ENCODE measurements around the gene FAM161A. TPM values are rescaled to one million over a fixed set of nuclear protein-coding genes. Genes with fewer than 3 reads are reported as not detected.
A peak's percentile ranks its signal among the peaks of the same experiment; 100 is the strongest.
"Not testable (repeated sequence)": the region's sequence is repeated elsewhere in the genome, so short reads cannot be mapped to it uniquely, and the experiment has no call there.

Gene FAM161A
- total RNA-seq, 1 experiment from 2014 or later, result 19.0 TPM

- no peaks in the 10 kb centered on the region for H3K27me3 ChIP-seq
- no peak overlapping the region for H3K27ac ChIP-seq
- H3K4me3 ChIP-seq, result no peak overlapping the region
- DNase-seq, result no peak
- H3K4me1 ChIP-seq, result peaks cover 4% of the 10 kb centered on the region
- H3K36me3 ChIP-seq, result no peaks in the 10 kb centered on the region
- no peaks in the 10 kb centered on the region for H3K9me3 ChIP-seq (replicated peaks)
Measured at GRCh38 chr2:61857224-61857623, 3.4 kb upstream of the FAM161A start.

GRCh38 chr2:61855318-61855613 is 1.4 kb upstream of the FAM161A start:
- peak overlapping the region; percentile 90 for H3K27ac ChIP-seq

DNA sequence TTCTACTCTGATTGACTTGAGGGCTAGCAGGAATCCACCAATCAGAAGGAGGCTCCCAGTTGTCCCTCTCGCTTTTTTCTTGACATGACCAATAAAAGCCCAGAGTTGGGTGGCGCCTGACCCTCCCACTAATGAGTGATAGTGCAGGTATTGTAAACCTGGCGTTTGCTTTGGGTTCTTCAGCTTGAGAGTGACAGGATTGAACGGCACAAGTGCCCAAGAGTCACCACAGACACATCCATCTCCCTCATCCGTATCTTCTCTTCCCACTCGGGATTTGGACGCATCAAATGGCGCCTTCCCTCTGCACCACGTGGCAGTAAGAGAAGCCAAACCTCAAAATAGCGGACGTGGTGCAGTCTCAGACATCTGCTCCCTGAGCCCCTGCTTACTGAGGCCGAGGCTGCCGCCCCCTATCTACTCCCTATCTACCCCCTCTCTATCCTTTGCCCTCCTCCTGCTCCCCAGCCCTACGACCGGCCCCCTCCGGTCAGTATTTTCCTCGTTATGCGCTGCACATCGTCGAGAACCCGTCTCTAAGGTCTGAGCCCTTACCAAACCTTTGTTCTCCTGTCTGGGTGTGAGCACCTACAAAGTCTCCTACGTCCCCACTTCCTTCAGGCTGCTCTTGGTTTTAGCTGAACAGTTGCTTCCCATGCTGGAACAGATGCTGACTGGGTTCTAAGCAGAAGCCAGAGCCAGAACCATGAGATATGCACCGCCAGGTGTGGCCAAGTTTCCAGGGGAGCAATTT is 881 bp upstream of the FAM161A start:
- no peaks in the 10 kb centered on the region for H3K27me3 ChIP-seq
- H3K36me3 ChIP-seq, result no peaks in the 10 kb centered on the region
- peaks cover 4% of the 10 kb centered on the region for H3K4me1 ChIP-seq
- peak; percentile 97 to 99 for DNase-seq
- peak overlapping the region; percentile 87 for H3K4me3 ChIP-seq
- H3K27ac ChIP-seq, result peak overlapping the region; percentile 90
- no peaks in the 10 kb centered on the region for H3K9me3 ChIP-seq (replicated peaks)

More at GRCh38 chr2:61855318-61855613, 1.4 kb upstream of the FAM161A start:
- no peaks in the 10 kb centered on the region for H3K27me3 ChIP-seq
- no peaks in the 10 kb centered on the region for H3K36me3 ChIP-seq
- H3K9me3 ChIP-seq (replicated peaks), result no peaks in the 10 kb centered on the region
- H3K4me3 ChIP-seq, result peak overlapping the region; percentile 87
- peaks cover 4% of the 10 kb centered on the region for H3K4me1 ChIP-seq
- no peak for DNase-seq

DNA sequence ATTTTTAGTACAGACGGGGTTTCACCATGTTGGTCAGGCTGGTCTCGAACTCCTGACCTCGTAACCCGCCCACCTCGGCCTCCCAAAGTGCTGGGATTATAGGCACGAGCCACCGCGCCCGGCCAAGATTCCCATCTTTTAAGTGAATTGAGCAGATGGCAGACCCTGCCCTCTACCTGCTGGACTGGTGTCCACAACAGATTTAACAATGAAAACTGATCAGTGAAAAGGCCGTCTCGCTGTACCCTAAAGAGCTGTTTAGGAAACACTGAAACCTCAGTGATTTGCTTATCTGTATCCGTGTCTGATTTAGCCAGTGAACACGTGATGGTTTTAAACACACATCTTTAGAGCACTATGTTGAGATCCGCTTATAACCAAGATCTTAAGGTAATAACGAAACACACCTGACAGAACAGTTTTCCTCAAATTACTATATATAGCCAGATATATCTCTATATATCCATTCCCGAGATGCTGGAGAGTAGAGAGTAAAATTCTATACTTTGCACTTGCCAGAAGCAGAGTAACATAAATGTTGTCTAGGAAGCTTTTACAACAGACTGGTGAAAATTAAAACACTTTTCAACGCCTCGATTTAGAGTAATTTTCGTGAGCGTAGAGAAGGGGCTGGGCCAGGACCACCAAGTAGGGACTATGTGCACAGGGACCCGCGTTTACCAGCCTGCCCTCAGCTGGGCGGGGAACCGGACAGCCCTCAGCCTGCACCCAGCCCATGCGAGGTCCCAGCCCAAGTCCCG is 594 bp downstream of the FAM161A start:
- H3K27me3 ChIP-seq, result no peaks in the 10 kb centered on the region
- peak; percentile 57 to 83 for DNase-seq
- H3K27ac ChIP-seq, result peak overlapping the region; percentile 90
- H3K4me1 ChIP-seq, result peaks cover 4% of the 10 kb centered on the region
- H3K36me3 ChIP-seq, result no peaks in the 10 kb centered on the region
- H3K9me3 ChIP-seq (replicated peaks), result no peaks in the 10 kb centered on the region
- H3K4me3 ChIP-seq, result peak overlapping the region; percentile 87

DNA sequence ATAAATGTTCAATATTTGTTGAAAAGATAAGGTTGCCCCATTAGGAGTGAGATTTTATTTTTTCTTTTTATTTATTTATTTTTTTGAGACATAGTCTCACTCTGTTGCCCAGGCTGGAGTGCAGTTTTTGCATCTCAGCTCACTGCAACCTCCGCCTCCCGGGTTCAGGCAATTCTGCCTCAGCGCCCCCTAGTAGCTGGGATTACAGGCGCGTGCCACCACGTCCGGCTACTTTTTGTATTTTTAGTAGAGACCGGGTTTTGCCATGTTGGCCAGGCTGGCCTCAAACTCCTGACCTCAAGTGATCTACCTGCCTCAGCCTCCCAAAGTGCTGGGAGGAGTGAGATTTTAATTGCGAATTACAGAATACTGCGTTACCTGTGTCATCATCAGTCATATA is 2.6 kb downstream of the FAM161A start:
- DNase-seq; H3K27ac ChIP-seq; H3K36me3 ChIP-seq; H3K4me3 ChIP-seq; H3K9me3 ChIP-seq (replicated peaks); H3K4me1 ChIP-seq; H3K27me3 ChIP-seq: not testable (repeated sequence)

DNA sequence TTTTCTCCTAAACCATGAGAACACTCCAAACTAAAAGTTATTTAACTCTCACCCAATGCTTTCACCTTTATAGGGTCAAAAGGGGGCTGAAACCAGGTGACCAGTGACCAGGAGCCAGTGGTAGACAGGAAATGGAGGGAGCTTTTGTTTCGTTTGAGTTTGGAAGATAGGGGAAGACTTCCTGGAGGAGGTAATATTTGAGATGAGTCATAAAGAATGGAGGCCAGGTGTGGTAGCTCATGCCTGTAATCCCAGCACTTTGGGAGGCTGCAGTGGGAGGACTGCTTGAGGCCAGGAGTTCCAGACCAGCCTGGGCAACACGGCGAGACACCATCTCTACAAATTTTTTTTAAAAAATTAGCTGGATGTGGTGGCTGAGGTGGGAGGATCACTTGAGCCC is 8.5 kb downstream of the FAM161A start:
- Histone ChIP-seq H3K27ac (no peak overlapping the region), H3K27me3 (no peaks in the 10 kb centered on the region), H3K4me3 (no peak overlapping the region), H3K4me1 (no peaks in the 10 kb centered on the region; the same call in 1 of the 2 replicates), H3K9me3 (replicated peaks) (no peaks in the 10 kb centered on the region), H3K36me3 (peaks cover 4% of the 10 kb centered on the region; the same call in 1 of the 2 replicates)
- no peak for DNase-seq

GRCh38 chr2:61841286-61841685 is 12.6 kb downstream of the FAM161A start:
- H3K36me3 ChIP-seq, result peaks cover 4% of the 10 kb centered on the region; the same call in 1 of the 2 replicates
- H3K4me1 ChIP-seq, result no peaks in the 10 kb centered on the region
- no peaks in the 10 kb centered on the region for H3K9me3 ChIP-seq (replicated peaks)
- DNase-seq, result no peak
- no peaks in the 10 kb centered on the region for H3K27me3 ChIP-seq
- H3K4me3 ChIP-seq, result no peak overlapping the region
- H3K27ac ChIP-seq, result no peak overlapping the region

- Histone ChIP-seq H3K27ac (no peak overlapping the region), H3K36me3 (peaks cover 8% of the 10 kb centered on the region; the same call in 1 of the 2 replicates)
- DNase-seq, result no peak
Measured at GRCh38 chr2:61834893-61835292, 19.0 kb downstream of the FAM161A start.

DNA sequence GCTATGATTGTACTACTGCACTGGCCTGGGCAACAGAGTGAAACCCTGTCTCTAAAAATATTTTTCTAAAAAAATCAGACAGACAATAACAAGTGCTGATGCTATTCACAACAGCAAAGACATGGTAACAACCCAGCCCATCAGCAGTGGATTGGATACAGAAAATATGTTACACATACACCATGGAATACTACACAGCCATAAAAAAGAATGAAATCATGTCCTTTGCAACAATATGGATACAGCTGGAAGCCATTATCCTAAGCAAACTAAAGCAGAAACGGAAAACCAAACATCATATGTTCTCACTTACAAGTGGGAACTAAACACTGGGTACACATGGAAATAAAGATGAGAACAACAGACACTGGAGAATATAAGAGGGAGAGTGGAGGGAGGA is 19.9 kb downstream of the FAM161A start:
- Histone ChIP-seq H3K9me3 (replicated peaks) (no peaks in the 10 kb centered on the region), H3K36me3 (peaks cover 8% of the 10 kb centered on the region; the same call in 1 of the 2 replicates), H3K27me3 (no peaks in the 10 kb centered on the region), H3K27ac (no peak overlapping the region), H3K4me1 (no peaks in the 10 kb centered on the region), H3K4me3 (no peak overlapping the region)
- no peak for DNase-seq

More at GRCh38 chr2:61834893-61835292, 19.0 kb downstream of the FAM161A start:
- Histone ChIP-seq H3K9me3 (replicated peaks) (no peaks in the 10 kb centered on the region), H3K27me3 (no peaks in the 10 kb centered on the region), H3K4me1 (no peaks in the 10 kb centered on the region), H3K4me3 (no peak overlapping the region)

DNA sequence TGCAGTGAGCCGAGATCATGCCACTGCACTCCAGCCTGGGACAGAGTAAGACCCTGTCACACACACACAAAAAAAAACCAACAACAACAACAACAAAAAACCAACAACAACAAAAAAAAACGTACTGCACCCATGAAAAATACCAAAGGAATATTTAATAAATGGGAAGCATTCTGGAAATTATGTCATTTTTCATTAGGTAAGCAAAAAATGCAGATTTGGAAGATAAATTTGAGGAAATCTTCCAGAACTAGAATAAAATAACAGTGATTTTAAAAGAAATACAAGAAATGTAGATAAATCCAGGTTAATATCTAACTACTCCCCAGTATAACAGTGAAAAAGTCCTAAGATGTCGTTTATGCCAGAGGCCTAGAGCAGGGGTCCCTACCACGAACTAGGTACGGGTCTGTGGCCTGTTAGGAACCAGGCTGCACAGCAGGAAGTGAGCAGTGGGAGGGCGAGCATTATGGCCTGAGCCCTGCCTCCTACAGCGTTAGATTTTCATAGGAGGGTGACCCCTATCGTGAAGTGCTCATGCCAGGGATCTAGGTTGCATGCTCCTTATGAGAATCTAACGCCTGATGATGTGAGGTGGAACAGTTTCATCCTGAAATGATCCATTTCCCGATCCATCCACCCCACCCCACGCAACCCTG is 21.5 kb downstream of the FAM161A start:
- Histone ChIP-seq H3K9me3 (replicated peaks) (no peaks in the 10 kb centered on the region), H3K36me3 (peaks cover 8% of the 10 kb centered on the region; the same call in 1 of the 2 replicates), H3K27me3 (no peaks in the 10 kb centered on the region), H3K27ac (no peak overlapping the region), H3K4me3 (no peak overlapping the region), H3K4me1 (no peaks in the 10 kb centered on the region)
- DNase-seq, result no peak

- Histone ChIP-seq H3K36me3 (peaks cover 2% of the 10 kb centered on the region; the same call in 1 of the 2 replicates), H3K9me3 (replicated peaks) (no peaks in the 10 kb centered on the region), H3K27me3 (no peaks in the 10 kb centered on the region), H3K27ac (no peak overlapping the region), H3K4me3 (no peak overlapping the region), H3K4me1 (no peaks in the 10 kb centered on the region)
- no peak for DNase-seq
Measured at GRCh38 chr2:61822255-61822654, 31.6 kb downstream of the FAM161A start.

- H3K36me3 ChIP-seq, result no peaks in the 10 kb centered on the region
- peak; percentile 22 to 40 for DNase-seq
- no peak overlapping the region for H3K27ac ChIP-seq
Measured at GRCh38 chr2:61816480-61817355, 37.1 kb downstream of the FAM161A start.

DNA sequence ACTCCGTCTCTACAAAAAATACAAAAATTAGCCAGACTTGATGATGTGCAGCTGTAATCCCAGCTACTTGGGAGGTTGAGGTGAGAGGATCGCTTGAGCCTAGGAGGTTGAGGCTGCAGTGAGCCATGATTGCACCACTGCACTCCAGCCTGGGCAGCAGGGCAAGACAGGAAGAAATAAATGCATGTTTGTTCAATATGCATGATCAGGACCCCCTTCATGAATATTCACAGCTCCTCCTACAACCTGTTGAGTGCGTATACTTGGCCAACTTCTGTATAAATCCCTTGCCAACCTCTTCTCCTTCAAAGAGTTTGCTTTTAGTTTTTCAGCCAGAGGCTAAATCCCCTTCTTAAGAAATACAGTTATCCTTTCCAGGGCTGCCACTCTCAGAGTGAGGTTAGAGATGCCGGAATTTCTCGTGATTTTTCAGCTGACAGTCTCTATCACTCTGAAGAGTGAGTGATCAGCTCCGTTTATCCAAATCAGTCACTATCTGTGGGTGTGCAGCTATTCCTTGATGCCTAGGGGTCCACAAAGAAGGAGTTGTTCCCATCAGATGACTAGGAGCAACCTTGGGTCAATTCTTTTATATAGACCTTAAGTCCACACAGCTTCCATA is 39.2 kb downstream of the FAM161A start:
- H3K4me3 ChIP-seq, result no peak overlapping the region
- H3K27ac ChIP-seq, result no peak overlapping the region
- H3K9me3 ChIP-seq (replicated peaks), result no peaks in the 10 kb centered on the region
- H3K36me3 ChIP-seq, result no peaks in the 10 kb centered on the region
- no peaks in the 10 kb centered on the region for H3K27me3 ChIP-seq
- H3K4me1 ChIP-seq, result no peaks in the 10 kb centered on the region
- DNase-seq, result no peak

More at GRCh38 chr2:61816480-61817355, 37.1 kb downstream of the FAM161A start:
- Histone ChIP-seq H3K4me3 (peak overlapping the region; percentile 8; the same call in 1 of the 2 replicates), H3K4me1 (no peaks in the 10 kb centered on the region), H3K9me3 (replicated peaks) (no peaks in the 10 kb centered on the region), H3K27me3 (no peaks in the 10 kb centered on the region)

- not testable (repeated sequence) for H3K4me3 ChIP-seq
Measured at GRCh38 chr2:61813314-61813713, 40.5 kb downstream of the FAM161A start.

More at GRCh38 chr2:61813314-61813713, 40.5 kb downstream of the FAM161A start:
- not testable (repeated sequence) for H3K27me3 ChIP-seq; H3K27ac ChIP-seq; DNase-seq; H3K9me3 ChIP-seq (replicated peaks); H3K36me3 ChIP-seq; H3K4me1 ChIP-seq
